Mesenchymal stem cell (in vitro differentiated cells and primary cell): ENCODE data around the gene RGS19.

Source experiments
- DNase-seq: peaks from one replicate; pipeline ENCODE4 v3.0.0-alpha.2; 2013
- H2AFZ ChIP-seq: one replicate; pipeline ENCODE4 v1.6.1; 2013; ENCODE audit warnings: low read depth, mild to moderate bottlenecking, control low read depth, inconsistent platforms, low read length, moderate library complexity
- H2AK5ac ChIP-seq: 2 replicates; pipeline ENCODE4 v1.6.1; 2013; ENCODE audit warnings: low read length, moderate library complexity, mild to moderate bottlenecking, inconsistent platforms; ENCODE audit not compliant: severe bottlenecking
- H2BK120ac ChIP-seq: one replicate; pipeline ENCODE4 v1.6.1; 2013; ENCODE audit warnings: low read depth, mild to moderate bottlenecking, inconsistent platforms, low read length, moderate library complexity
- H2BK12ac ChIP-seq, 2 experiments: one replicate each; pipeline ENCODE4 v1.6.1; 2013; ENCODE audit warnings: inconsistent platforms in 2 of 2, low read length in 2 of 2, mild to moderate bottlenecking in 2 of 2, moderate library complexity in 2 of 2, control low read depth in 1 of 2
- H2BK15ac ChIP-seq: one replicate; pipeline ENCODE4 v1.6.1; 2013; ENCODE audit warnings: mild to moderate bottlenecking, low read depth, inconsistent platforms; ENCODE audit not compliant: poor library complexity, severe bottlenecking
- H2BK5ac ChIP-seq: 2 replicates; pipeline ENCODE4 v1.6.1; 2013; ENCODE audit warnings: low read depth, mild to moderate bottlenecking, low read length, control low read depth, inconsistent platforms; ENCODE audit not compliant: poor library complexity, severe bottlenecking
- H3K14ac ChIP-seq, 2 experiments: one replicate each; pipeline ENCODE4 v1.6.1; 2013; ENCODE audit warnings: inconsistent platforms in 2 of 2, low read length in 2 of 2, control low read depth in 1 of 2, mild to moderate bottlenecking in 1 of 2, moderate library complexity in 1 of 2
- H3K18ac ChIP-seq, 2 experiments: one replicate each; pipeline ENCODE4 v1.6.1; 2013; ENCODE audit warnings: inconsistent platforms in 2 of 2, low read length in 2 of 2, control low read depth in 1 of 2, low read depth in 1 of 2, mild to moderate bottlenecking in 1 of 2
- H3K23ac ChIP-seq, 2 experiments: one replicate each; pipeline ENCODE4 v1.6.1; 2013; ENCODE audit warnings: inconsistent platforms in 2 of 2, low read length in 2 of 2, mild to moderate bottlenecking in 2 of 2, moderate library complexity in 2 of 2, control low read depth in 1 of 2
- H3K27ac ChIP-seq: 2 replicates; pipeline ENCODE4 v1.5.1; 2013; ENCODE audit warnings: mild to moderate bottlenecking, moderate library complexity, low read length, control low read depth, inconsistent platforms; ENCODE audit not compliant: poor library complexity, severe bottlenecking
- H3K27me3 ChIP-seq, 2 experiments: 2 replicates each; pipeline versions ENCODE4 v1.6.1 to v1.7.0; 2013; ENCODE audit warnings: low read length in 2 of 2, mild to moderate bottlenecking in 2 of 2, moderate library complexity in 2 of 2, control low read depth in 1 of 2, inconsistent platforms in 1 of 2; ENCODE audit not compliant: control insufficient read depth in 1 of 2, insufficient read depth in 1 of 2
- H3K36me3 ChIP-seq, 2 experiments: 2 replicates each; pipeline versions ENCODE4 v1.6.1 to v1.7.0; 2013; ENCODE audit warnings: low read length in 2 of 2, control low read depth in 1 of 2, inconsistent platforms in 1 of 2, low read depth in 1 of 2, mild to moderate bottlenecking in 1 of 2; ENCODE audit not compliant: insufficient read depth in 2 of 2, control insufficient read depth in 1 of 2
- H3K4ac ChIP-seq, 2 experiments: one replicate each; pipeline ENCODE4 v1.6.1; 2013; ENCODE audit warnings: inconsistent platforms in 2 of 2, low read length in 2 of 2, mild to moderate bottlenecking in 2 of 2, moderate library complexity in 2 of 2, control low read depth in 1 of 2, low read depth in 1 of 2
- H3K4me1 ChIP-seq: 2 replicates; pipeline ENCODE4 v1.6.1; 2013; ENCODE audit warnings: low read depth, low read length, control low read depth; ENCODE audit not compliant: control insufficient read depth, insufficient read depth
- H3K4me2 ChIP-seq: 2 replicates; pipeline ENCODE4 v1.6.1; 2013; ENCODE audit warnings: low read length, mild to moderate bottlenecking, inconsistent platforms; ENCODE audit not compliant: poor library complexity, severe bottlenecking
- H3K4me3 ChIP-seq, 2 experiments: 2 replicates each; pipeline versions ENCODE4 v1.5.1 to v1.7.0; 2013; ENCODE audit warnings: low read length in 2 of 2, mild to moderate bottlenecking in 2 of 2, control low read depth in 1 of 2, low read depth in 1 of 2; ENCODE audit not compliant: insufficient read depth in 1 of 2
- H3K79me1 ChIP-seq: replicated peaks from 2 replicates; pipeline ENCODE4 v1.6.1; 2013; ENCODE audit warnings: mild to moderate bottlenecking, control low read depth, low read length, inconsistent platforms; ENCODE audit not compliant: poor library complexity, severe bottlenecking
- H3K9ac ChIP-seq: 2 replicates; pipeline ENCODE4 v1.7.0; 2013; ENCODE audit warnings: mild to moderate bottlenecking, low read length, moderate library complexity
- H3K9me3 ChIP-seq: 2 replicates; pipeline ENCODE4 v1.7.0; 2013; ENCODE audit warnings: mild to moderate bottlenecking, low read length; ENCODE audit not compliant: control insufficient read depth
- H4K8ac ChIP-seq: one replicate; pipeline ENCODE4 v1.6.1; 2013; ENCODE audit warnings: inconsistent platforms, mild to moderate bottlenecking, low read length, moderate library complexity
- H4K91ac ChIP-seq: one replicate; pipeline ENCODE4 v1.6.1; 2013; ENCODE audit warnings: mild to moderate bottlenecking, low read length, inconsistent platforms
- WGBS: methylation state at CpG from one replicate; pipeline ENCODE4 v1.1.7; 2013; ENCODE audit warnings: mixed read lengths; 5-methylcytosine and 5-hydroxymethylcytosine counted together

Gene RGS19

DNA sequence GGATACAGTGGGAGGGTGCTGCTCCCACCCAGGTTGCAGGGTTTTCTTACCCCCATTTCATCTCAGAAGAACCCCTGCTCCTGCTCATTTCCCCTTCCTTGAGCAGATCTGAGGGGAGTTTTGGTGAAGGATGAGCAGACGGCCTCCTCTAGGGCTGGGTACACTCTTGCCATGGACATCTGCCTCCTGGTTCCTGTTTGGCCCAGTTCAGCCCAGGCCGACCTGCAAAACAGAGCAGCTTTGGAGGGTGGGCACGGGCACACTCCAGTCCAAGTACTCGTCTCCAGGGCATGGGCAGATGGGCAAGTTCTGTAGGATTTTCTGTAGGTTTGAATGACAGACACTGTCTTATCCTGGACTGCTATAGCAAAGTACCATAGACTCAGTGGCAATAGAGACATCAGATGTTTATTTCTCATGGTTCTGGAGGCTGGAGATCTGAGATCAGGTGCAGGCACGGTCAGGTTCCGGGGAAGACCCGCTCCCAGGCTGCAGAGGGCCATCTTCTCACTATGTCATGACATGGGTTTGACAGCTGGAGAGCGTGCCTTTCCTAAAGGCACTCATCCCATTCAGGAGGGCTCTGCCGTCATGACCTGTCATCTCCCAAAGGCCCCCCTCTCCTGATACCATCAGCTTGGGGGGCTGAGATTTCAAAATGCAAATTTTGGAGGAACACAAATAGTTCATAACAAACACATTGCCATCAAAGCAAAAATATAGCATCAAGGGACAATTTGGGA, 21.8 kb upstream of the RGS19 start:
- H2BK120ac ChIP-seq: no peak overlapping the region

DNA sequence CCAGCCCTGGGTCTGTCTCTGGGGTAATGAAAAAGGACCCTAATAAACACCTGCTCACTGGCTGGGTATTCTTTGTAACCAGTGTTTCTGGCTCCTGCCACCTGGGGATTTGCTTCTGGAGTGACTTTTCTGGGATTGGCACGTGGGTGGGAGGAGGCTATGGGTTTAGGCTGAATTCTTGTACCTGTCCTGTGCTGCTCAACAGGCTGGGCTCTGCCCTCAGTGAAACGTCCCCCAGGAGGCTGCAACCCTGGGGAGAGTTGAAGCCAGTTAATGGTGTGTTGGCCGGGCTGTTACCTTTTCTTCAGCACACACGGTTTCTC, 21.2 kb upstream of the RGS19 start:
- DNase-seq: no peak
- no peak overlapping the region for H3K23ac ChIP-seq
- H2BK12ac ChIP-seq: no peak overlapping the region
- no peak overlapping the region for H2AK5ac ChIP-seq
- H4K8ac ChIP-seq: no peak overlapping the region
- no peak overlapping the region for H2BK5ac ChIP-seq
- peaks cover 0 to 10% of the 10 kb centered on the region in 2 experiments for H3K36me3 ChIP-seq
- no peak overlapping the region for H2BK15ac ChIP-seq
- H3K27me3 ChIP-seq: peaks cover 47 to 51% of the 10 kb centered on the region in 2 experiments
- peaks cover 21% of the 10 kb centered on the region for H3K4me1 ChIP-seq
- no peaks in the 10 kb centered on the region for H3K79me1 ChIP-seq
- H3K18ac ChIP-seq: no peak overlapping the region
- H3K9ac ChIP-seq: no peak overlapping the region
- H2AFZ ChIP-seq: no peak overlapping the region
- no peak overlapping the region for H2BK120ac ChIP-seq
- H3K14ac ChIP-seq: no peak overlapping the region
- H3K4me3 ChIP-seq: no peak overlapping the region
- 43% methylated on average over 1 of the region's 4 CpGs for WGBS
- no peak overlapping the region for H4K91ac ChIP-seq
- H3K27ac ChIP-seq: no peak overlapping the region
- no peak overlapping the region for H3K4me2 ChIP-seq
- no peak overlapping the region for H3K4ac ChIP-seq
- H3K9me3 ChIP-seq: no peaks in the 10 kb centered on the region

More for the DNA sequence above, 21.8 kb upstream of the RGS19 start:
- Histone ChIP-seq H3K4me1 (peaks cover 21% of the 10 kb centered on the region), H2BK15ac (no peak overlapping the region), H3K4ac (no peak overlapping the region), H3K27ac (no peak overlapping the region), H3K14ac (no peak overlapping the region), H3K9ac (no peak overlapping the region), H2AK5ac (no peak overlapping the region), H2BK12ac (no peak overlapping the region), H3K9me3 (no peaks in the 10 kb centered on the region), H4K8ac (no peak overlapping the region), H3K4me3 (no peak overlapping the region), H3K79me1 (no peaks in the 10 kb centered on the region), H3K4me2 (no peak overlapping the region), H3K23ac (no peak overlapping the region), H3K36me3 (peaks cover 0 to 10% of the 10 kb centered on the region in 2 experiments), H3K27me3 (peaks cover 49 to 51% of the 10 kb centered on the region in 2 experiments), H4K91ac (no peak overlapping the region), H2AFZ (no peak overlapping the region), H3K18ac (no peak overlapping the region), H2BK5ac (no peak overlapping the region)
- DNase-seq: no peak
- 72% methylated on average over 9 of the region's 9 CpGs for WGBS

DNA sequence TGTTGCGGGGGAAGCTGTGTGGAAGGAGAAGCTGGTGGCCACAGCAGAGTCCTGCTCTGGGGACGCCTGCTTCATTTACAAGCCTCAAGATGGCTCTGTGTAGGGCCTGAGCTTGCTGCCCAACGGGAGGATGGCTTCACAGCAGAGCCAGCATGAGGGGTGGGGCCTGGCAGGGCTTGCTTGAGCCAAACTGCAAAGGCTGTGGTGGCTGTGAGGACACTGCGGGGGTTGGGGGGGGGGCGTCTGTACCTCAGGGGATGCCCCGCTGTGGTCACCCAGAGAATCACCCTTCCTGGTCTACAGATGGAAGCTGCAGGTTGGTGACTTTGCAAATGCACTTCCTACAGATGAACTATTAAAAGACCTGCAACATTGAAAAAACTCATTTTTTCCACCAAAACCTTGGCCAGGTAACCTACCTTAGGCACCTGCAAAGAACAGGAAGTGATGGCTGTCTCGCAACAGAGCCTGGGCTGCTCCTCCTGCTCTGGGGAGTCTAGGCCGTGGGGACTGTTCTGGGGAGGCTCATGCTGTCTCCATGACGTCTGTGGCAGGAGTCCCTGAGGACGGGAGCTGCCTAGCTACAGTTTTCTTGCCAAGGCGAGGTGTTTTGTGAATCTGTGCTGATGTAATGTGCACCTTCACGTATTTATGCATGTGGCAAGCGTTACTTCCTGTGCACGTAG, 20.7 kb upstream of the RGS19 start:
- Histone ChIP-seq H2BK5ac (no peak overlapping the region), H2BK120ac (no peak overlapping the region), H3K27me3 (peaks cover 47 to 51% of the 10 kb centered on the region in 2 experiments), H2AK5ac (no peak overlapping the region), H3K4me2 (no peak overlapping the region), H3K36me3 (peaks cover 0 to 10% of the 10 kb centered on the region in 2 experiments), H3K14ac (no peak overlapping the region), H3K27ac (no peak overlapping the region), H3K23ac (no peak overlapping the region), H3K9me3 (no peaks in the 10 kb centered on the region), H2BK15ac (no peak overlapping the region), H4K91ac (no peak overlapping the region), H3K4me1 (peaks cover 21% of the 10 kb centered on the region), H3K79me1 (no peaks in the 10 kb centered on the region), H2AFZ (no peak overlapping the region), H2BK12ac (no peak overlapping the region), H3K4me3 (no peak overlapping the region), H4K8ac (no peak overlapping the region), H3K4ac (no peak overlapping the region), H3K18ac (no peak overlapping the region), H3K9ac (no peak overlapping the region)
- DNase-seq: no peak
- WGBS: 70% methylated on average over 14 of the region's 14 CpGs

DNA sequence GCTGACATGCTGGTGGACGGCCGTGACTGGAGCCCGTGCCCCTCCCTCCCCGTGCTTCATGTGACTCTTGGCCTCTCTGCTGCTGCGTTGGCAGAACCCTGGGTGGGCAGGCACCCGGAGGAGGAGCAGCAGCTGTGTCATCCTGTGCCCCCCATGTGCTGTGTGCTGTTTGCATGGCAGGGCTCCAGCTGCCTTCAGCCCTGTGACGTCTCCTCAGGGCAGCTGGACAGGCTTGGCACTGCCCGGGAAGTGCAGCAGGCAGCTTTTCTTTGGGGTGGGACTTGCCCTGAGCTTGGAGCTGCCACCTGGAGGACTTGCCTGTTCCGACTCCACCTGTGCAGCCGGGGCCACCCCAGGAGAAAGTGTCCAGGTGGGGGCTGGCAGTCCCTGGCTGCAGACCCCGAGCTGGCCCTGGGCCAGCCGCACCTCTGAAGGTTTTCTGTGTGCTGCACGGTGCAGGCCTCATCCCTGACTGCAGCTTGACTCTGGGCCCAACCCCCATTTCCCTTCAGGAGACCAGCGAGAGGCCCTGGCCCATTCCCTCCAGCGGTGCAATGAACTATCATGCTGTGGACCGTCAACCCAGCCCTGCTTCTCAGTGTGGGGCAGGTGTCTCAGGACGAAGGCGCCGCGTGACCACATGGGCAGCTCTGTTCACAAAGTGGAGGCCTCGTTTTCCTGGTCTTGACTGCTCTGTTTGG, 19.9 kb upstream of the RGS19 start:
- Histone ChIP-seq H2BK5ac (no peak overlapping the region), H3K4me2 (no peak overlapping the region), H3K27me3 (peaks cover 47 to 49% of the 10 kb centered on the region in 2 experiments), H3K9me3 (no peaks in the 10 kb centered on the region), H3K14ac (no peak overlapping the region), H3K79me1 (no peaks in the 10 kb centered on the region), H3K4ac (no peak overlapping the region), H3K23ac (no peak overlapping the region), H2BK120ac (no peak overlapping the region), H2AK5ac (no peak overlapping the region), H4K8ac (no peak overlapping the region), H2BK12ac (no peak overlapping the region), H3K4me1 (peaks cover 18% of the 10 kb centered on the region), H4K91ac (no peak overlapping the region), H3K36me3 (peaks cover 0 to 10% of the 10 kb centered on the region in 2 experiments), H3K18ac (no peak overlapping the region), H3K27ac (no peak overlapping the region), H3K4me3 (no peak overlapping the region), H2BK15ac (no peak overlapping the region), H2AFZ (no peak overlapping the region), H3K9ac (no peak overlapping the region)
- 87% methylated on average over 20 of the region's 21 CpGs for WGBS
- DNase-seq: no peak
